ENCODE data around the gene CAMTA1. TPM values are rescaled to one million over a fixed set of nuclear protein-coding genes. Genes with fewer than 3 reads are reported as not detected.

Gene CAMTA1
- total and polyA plus RNA-seq, 4 donors = 90.5 to 236 (median 195) TPM

GRCh38 chr1:7290971-7291970 lies 506.0 kb downstream of the CAMTA1 start:
- DNase-seq (ENCODE audit: low read depth in 4 of 6, low spot score in 6 of 6) = peak in 3 of 6 donors; percentile 33 to 80 (median 37)
- 57% methylated on average over 11 of the region's 14 CpGs for WGBS (ENCODE audit: insufficient coverage)
- Histone ChIP-seq H3K27ac (ENCODE audit: low read depth, low read length) (no peak overlapping the region), H3K36me3 (ENCODE audit: control insufficient read depth, insufficient read depth, low read length) (no peaks in the 10 kb centered on the region), H3K4me3 (ENCODE audit: low read depth, low read length) (no peak overlapping the region), H3K4me1 (ENCODE audit: control insufficient read depth, insufficient read depth, low read length) (peaks cover 39% of the 10 kb centered on the region), H3K27me3 (ENCODE audit: control insufficient read depth, insufficient read depth, low read length) (no peaks in the 10 kb centered on the region), H3K9me3 (ENCODE audit: control insufficient read depth, insufficient read depth, low read length) (no peaks in the 10 kb centered on the region)

- peak in 1 of 6 donors; percentile 62 for DNase-seq (ENCODE audit: low read depth in 4 of 6, low spot score in 6 of 6)
- Histone ChIP-seq H3K4me3 (ENCODE audit: low read depth, low read length) (no peak overlapping the region), H3K9me3 (ENCODE audit: control insufficient read depth, insufficient read depth, low read length) (peaks cover 2% of the 10 kb centered on the region), H3K36me3 (ENCODE audit: control insufficient read depth, insufficient read depth, low read length) (no peaks in the 10 kb centered on the region), H3K27ac (ENCODE audit: low read depth, low read length) (no peak overlapping the region), H3K27me3 (ENCODE audit: control insufficient read depth, insufficient read depth, low read length) (no peaks in the 10 kb centered on the region), H3K4me1 (ENCODE audit: control insufficient read depth, insufficient read depth, low read length) (peaks cover 39% of the 10 kb centered on the region)
- 87% methylated on average over 5 of the region's 10 CpGs for WGBS (ENCODE audit: insufficient coverage)
Observed at GRCh38 chr1:7292036-7292681, 506.9 kb downstream of the CAMTA1 start.

GRCh38 chr1:7292714-7293419 lies 507.6 kb downstream of the CAMTA1 start:
- peaks cover 39% of the 10 kb centered on the region for H3K4me1 ChIP-seq (ENCODE audit: control insufficient read depth, insufficient read depth, low read length)
- no peak for DNase-seq (ENCODE audit: low read depth in 4 of 6, low spot score in 6 of 6)
- no peak overlapping the region for H3K27ac ChIP-seq (ENCODE audit: low read depth, low read length)
- 55% methylated on average over 13 of the region's 17 CpGs for WGBS (ENCODE audit: insufficient coverage)
- no peak overlapping the region for H3K4me3 ChIP-seq (ENCODE audit: low read depth, low read length)
- peaks cover 2% of the 10 kb centered on the region for H3K9me3 ChIP-seq (ENCODE audit: control insufficient read depth, insufficient read depth, low read length)
- H3K27me3 ChIP-seq (ENCODE audit: control insufficient read depth, insufficient read depth, low read length) = no peaks in the 10 kb centered on the region
- no peaks in the 10 kb centered on the region for H3K36me3 ChIP-seq (ENCODE audit: control insufficient read depth, insufficient read depth, low read length)

- 60% methylated on average over 10 of the region's 16 CpGs for WGBS (ENCODE audit: insufficient coverage)
- Histone ChIP-seq H3K36me3 (ENCODE audit: control insufficient read depth, insufficient read depth, low read length) (no peaks in the 10 kb centered on the region), H3K9me3 (ENCODE audit: control insufficient read depth, insufficient read depth, low read length) (peaks cover 2% of the 10 kb centered on the region), H3K4me3 (ENCODE audit: low read depth, low read length) (no peak overlapping the region), H3K4me1 (ENCODE audit: control insufficient read depth, insufficient read depth, low read length) (peaks cover 39% of the 10 kb centered on the region), H3K27me3 (ENCODE audit: control insufficient read depth, insufficient read depth, low read length) (no peaks in the 10 kb centered on the region), H3K27ac (ENCODE audit: low read depth, low read length) (no peak overlapping the region)
- peak in 1 of 6 donors; percentile 89 for DNase-seq (ENCODE audit: low read depth in 4 of 6, low spot score in 6 of 6)
Observed at GRCh38 chr1:7293702-7294629, 508.7 kb downstream of the CAMTA1 start.

- peaks cover 2% of the 10 kb centered on the region for H3K9me3 ChIP-seq (ENCODE audit: control insufficient read depth, insufficient read depth, low read length)
- no peak overlapping the region for H3K27ac ChIP-seq (ENCODE audit: low read depth, low read length)
- 94% methylated on average over 7 of the region's 7 CpGs for WGBS (ENCODE audit: insufficient coverage)
- H3K36me3 ChIP-seq (ENCODE audit: control insufficient read depth, insufficient read depth, low read length) = no peaks in the 10 kb centered on the region
- no peak for DNase-seq (ENCODE audit: low read depth in 4 of 6, low spot score in 6 of 6)
- H3K27me3 ChIP-seq (ENCODE audit: control insufficient read depth, insufficient read depth, low read length) = no peaks in the 10 kb centered on the region
- H3K4me1 ChIP-seq (ENCODE audit: control insufficient read depth, insufficient read depth, low read length) = peaks cover 45% of the 10 kb centered on the region
- no peak overlapping the region for H3K4me3 ChIP-seq (ENCODE audit: low read depth, low read length)
Observed at GRCh38 chr1:7294636-7295035, 509.4 kb downstream of the CAMTA1 start.

- no peak overlapping the region for H3K27ac ChIP-seq (ENCODE audit: low read depth, low read length)
- H3K27me3 ChIP-seq (ENCODE audit: control insufficient read depth, insufficient read depth, low read length) = no peaks in the 10 kb centered on the region
- H3K36me3 ChIP-seq (ENCODE audit: control insufficient read depth, insufficient read depth, low read length) = no peaks in the 10 kb centered on the region
- peaks cover 2% of the 10 kb centered on the region for H3K9me3 ChIP-seq (ENCODE audit: control insufficient read depth, insufficient read depth, low read length)
- H3K4me1 ChIP-seq (ENCODE audit: control insufficient read depth, insufficient read depth, low read length) = peaks cover 44% of the 10 kb centered on the region
- 88% methylated on average over 5 of the region's 6 CpGs for WGBS (ENCODE audit: insufficient coverage)
- H3K4me3 ChIP-seq (ENCODE audit: low read depth, low read length) = no peak overlapping the region
- no peak for DNase-seq (ENCODE audit: low read depth in 4 of 6, low spot score in 6 of 6)
Observed at GRCh38 chr1:7295946-7296345, 510.7 kb downstream of the CAMTA1 start.

- Histone ChIP-seq H3K4me1 (ENCODE audit: control insufficient read depth, insufficient read depth, low read length) (peaks cover 40% of the 10 kb centered on the region), H3K36me3 (ENCODE audit: control insufficient read depth, insufficient read depth, low read length) (no peaks in the 10 kb centered on the region), H3K4me3 (ENCODE audit: low read depth, low read length) (no peak overlapping the region), H3K27ac (ENCODE audit: low read depth, low read length) (no peak overlapping the region), H3K27me3 (ENCODE audit: control insufficient read depth, insufficient read depth, low read length) (no peaks in the 10 kb centered on the region), H3K9me3 (ENCODE audit: control insufficient read depth, insufficient read depth, low read length) (peaks cover 2% of the 10 kb centered on the region)
- no peak for DNase-seq (ENCODE audit: low read depth in 4 of 6, low spot score in 6 of 6)
Observed at GRCh38 chr1:7296968-7297367, 511.7 kb downstream of the CAMTA1 start.

- no peak for DNase-seq (ENCODE audit: low read depth in 4 of 6, low spot score in 6 of 6)
- Histone ChIP-seq H3K9me3 (ENCODE audit: control insufficient read depth, insufficient read depth, low read length) (peaks cover 2% of the 10 kb centered on the region), H3K27me3 (ENCODE audit: control insufficient read depth, insufficient read depth, low read length) (no peaks in the 10 kb centered on the region), H3K27ac (ENCODE audit: low read depth, low read length) (no peak overlapping the region), H3K4me1 (ENCODE audit: control insufficient read depth, insufficient read depth, low read length) (peaks cover 30% of the 10 kb centered on the region), H3K4me3 (ENCODE audit: low read depth, low read length) (no peak overlapping the region), H3K36me3 (ENCODE audit: control insufficient read depth, insufficient read depth, low read length) (no peaks in the 10 kb centered on the region)
- 42% methylated on average over 2 of the region's 4 CpGs for WGBS (ENCODE audit: insufficient coverage)
Observed at GRCh38 chr1:7298145-7298544, 512.9 kb downstream of the CAMTA1 start.

GRCh38 chr1:7298749-7299151 lies 513.5 kb downstream of the CAMTA1 start:
- 58% methylated on average over 2 of the region's 4 CpGs for WGBS (ENCODE audit: insufficient coverage)
- Histone ChIP-seq H3K27me3 (ENCODE audit: control insufficient read depth, insufficient read depth, low read length) (no peaks in the 10 kb centered on the region), H3K4me1 (ENCODE audit: control insufficient read depth, insufficient read depth, low read length) (peaks cover 25% of the 10 kb centered on the region), H3K4me3 (ENCODE audit: low read depth, low read length) (no peak overlapping the region), H3K36me3 (ENCODE audit: control insufficient read depth, insufficient read depth, low read length) (no peaks in the 10 kb centered on the region), H3K9me3 (ENCODE audit: control insufficient read depth, insufficient read depth, low read length) (peaks cover 2% of the 10 kb centered on the region), H3K27ac (ENCODE audit: low read depth, low read length) (no peak overlapping the region)
- DNase-seq (ENCODE audit: low read depth in 4 of 6, low spot score in 6 of 6) = no peak
